Measurements from ENCODE around the gene CX3CL1. TPM values are rescaled to one million over a fixed set of nuclear protein-coding genes. Genes with fewer than 3 reads are reported as not detected.

CX3CL1 gene
- total RNA-seq, 1 donor from 2014 or later = 9.6 TPM

- no peaks in the 10 kb centered on the region for H3K9me3 ChIP-seq (ENCODE audit: insufficient read depth, low read depth, low read length)
- FAIRE-seq = no peak
- no peak overlapping the region for H2AFZ ChIP-seq (ENCODE audit: low read depth, low read length)
- no peaks in the 10 kb centered on the region for H4K20me1 ChIP-seq (ENCODE audit: insufficient read depth, low read length)
- H3K4me1 Mint-ChIP-seq (ENCODE audit: low read depth, unreplicated experiment) = peaks cover 11% of the 10 kb centered on the region
- no peak overlapping the region for H3K9ac ChIP-seq (ENCODE audit: low read length)
- H3K27me3 Mint-ChIP-seq (ENCODE audit: low read depth, unreplicated experiment) = peaks cover 7% of the 10 kb centered on the region
- no peaks in the 10 kb centered on the region for H3K36me3 Mint-ChIP-seq (ENCODE audit: low read depth, unreplicated experiment)
- no peak overlapping the region for H3K4me3 ChIP-seq (ENCODE audit: insufficient read depth, low read depth, low read length)
- H3K9me3 Mint-ChIP-seq (ENCODE audit: unreplicated experiment) = no peaks in the 10 kb centered on the region
- H3K27me3 ChIP-seq (ENCODE audit: insufficient read depth, low read length) = peaks cover 2% of the 10 kb centered on the region
- no peak for TF ChIP-seq EZH2 (IDR thresholded peaks at IDR 0.05; ENCODE audit: insufficient read depth, low read length)
- TF ChIP-seq CTCF (IDR thresholded peaks at IDR 0.05; ENCODE audit: insufficient read depth, low read depth, low read length) = no peak
- H3K27ac Mint-ChIP-seq (ENCODE audit: unreplicated experiment) = peak overlapping the region; percentile 11
- no peak overlapping the region for H3K27ac ChIP-seq (ENCODE audit: low read depth, low read length)
- no peak overlapping the region for H3K4me2 ChIP-seq (ENCODE audit: low read length)
- no peaks in the 10 kb centered on the region for H3K79me2 ChIP-seq (ENCODE audit: insufficient read depth, low read length)
- H3K4me3 Mint-ChIP-seq (ENCODE audit: unreplicated experiment) = no peak overlapping the region
- no peaks in the 10 kb centered on the region for H3K4me1 ChIP-seq (ENCODE audit: insufficient read depth, low read length)
- DNase-seq (ENCODE audit: low read depth) = peak; percentile 62
- H3K36me3 ChIP-seq (ENCODE audit: insufficient read depth, low read length) = no peaks in the 10 kb centered on the region
Measured at GRCh38 chr16:57383276-57384247, 11.3 kb downstream of the CX3CL1 start.

GRCh38 chr16:57384248-57385070 lies 12.2 kb downstream of the CX3CL1 start:
- no peak overlapping the region for H3K27ac Mint-ChIP-seq (ENCODE audit: unreplicated experiment)
- H3K4me1 Mint-ChIP-seq (ENCODE audit: low read depth, unreplicated experiment) = peaks cover 11% of the 10 kb centered on the region
- FAIRE-seq = no peak

More at GRCh38 chr16:57384248-57385070, 12.2 kb downstream of the CX3CL1 start:
- Histone ChIP-seq H3K27ac (ENCODE audit: low read depth, low read length) (no peak overlapping the region), H2AFZ (ENCODE audit: low read depth, low read length) (no peak overlapping the region), H3K9ac (ENCODE audit: low read length) (no peak overlapping the region), H3K4me1 (ENCODE audit: insufficient read depth, low read length) (no peaks in the 10 kb centered on the region), H4K20me1 (ENCODE audit: insufficient read depth, low read length) (no peaks in the 10 kb centered on the region), H3K4me2 (ENCODE audit: low read length) (no peak overlapping the region), H3K9me3 (ENCODE audit: insufficient read depth, low read depth, low read length) (no peaks in the 10 kb centered on the region), H3K36me3 (ENCODE audit: insufficient read depth, low read length) (no peaks in the 10 kb centered on the region), H3K79me2 (ENCODE audit: insufficient read depth, low read length) (no peaks in the 10 kb centered on the region), H3K27me3 (ENCODE audit: insufficient read depth, low read length) (peaks cover 3% of the 10 kb centered on the region), H3K4me3 (ENCODE audit: insufficient read depth, low read depth, low read length) (no peak overlapping the region)
- TF ChIP-seq CTCF (IDR thresholded peaks at IDR 0.05; ENCODE audit: insufficient read depth, low read depth, low read length) (no peak), EZH2 (IDR thresholded peaks at IDR 0.05; ENCODE audit: insufficient read depth, low read length) (no peak)
- peaks cover 7% of the 10 kb centered on the region for H3K27me3 Mint-ChIP-seq (ENCODE audit: low read depth, unreplicated experiment)
- H3K4me3 Mint-ChIP-seq (ENCODE audit: unreplicated experiment) = no peak overlapping the region
- H3K9me3 Mint-ChIP-seq (ENCODE audit: unreplicated experiment) = no peaks in the 10 kb centered on the region
- DNase-seq (ENCODE audit: low read depth) = no peak
- no peaks in the 10 kb centered on the region for H3K36me3 Mint-ChIP-seq (ENCODE audit: low read depth, unreplicated experiment)
